HT-29 (cell line): ENCODE data around the gene TIAM1. TPM values are rescaled to one million over a fixed set of nuclear protein-coding genes. Genes with fewer than 3 reads are reported as not detected.

Source experiments
- DNase-seq: peaks from one replicate; pipeline ENCODE4 v3.0.0-alpha.2; 2015; ENCODE audit warnings: low spot score
- total RNA-seq: library from RNA; depleted of rRNA; stranded (reverse); fragments of >200 nt; shearing (Covaris generic); gene quantifications from 2 replicates; pipeline ENCODE4 v1.2.3, GENCODE V29; 2014

The TIAM1 gene
- total RNA-seq, 1 experiment from 2014 or later, result not detected

DNA sequence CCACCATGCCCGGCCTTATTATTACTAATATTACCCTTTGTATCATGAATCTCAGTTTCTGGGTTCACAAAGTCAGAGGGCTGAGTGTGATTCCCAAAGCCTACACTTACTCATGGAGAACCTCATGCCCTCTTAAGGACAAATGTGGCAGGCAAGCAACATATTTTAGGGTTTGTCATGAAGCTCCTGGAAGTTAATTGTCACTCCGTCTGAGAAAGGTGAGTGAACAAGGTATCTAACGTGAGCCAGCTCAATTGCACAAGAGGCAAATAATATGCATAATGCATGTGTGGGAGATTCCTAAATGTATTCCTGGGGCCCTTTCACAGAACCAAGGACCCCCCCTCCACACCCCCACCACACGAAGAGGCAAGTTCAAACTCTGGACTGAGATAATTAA lies 10.1 kb upstream of the TIAM1 start:
- DNase-seq, result no peak

DNA sequence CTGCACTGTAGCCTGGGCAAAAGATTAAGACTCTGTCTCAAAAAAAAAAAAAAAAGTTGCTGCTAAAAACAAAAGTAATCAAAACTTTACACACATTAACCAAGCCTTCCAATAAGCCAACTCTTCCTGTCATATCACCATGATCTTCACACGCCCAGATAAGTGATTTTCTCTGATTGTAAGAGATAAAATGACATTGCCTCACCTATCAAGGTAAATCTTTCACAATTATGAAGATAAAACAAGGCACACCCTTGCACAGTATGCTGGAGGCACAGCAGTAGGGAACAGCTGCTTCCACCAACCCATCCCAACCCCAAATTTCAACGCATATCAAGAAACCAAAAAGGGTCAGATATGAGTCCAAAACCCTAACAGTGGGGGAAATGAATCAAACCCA lies 8.8 kb upstream of the TIAM1 start:
- no peak for DNase-seq

GRCh38 chr21:31351960-31352359 lies 7.9 kb upstream of the TIAM1 start:
- no peak for DNase-seq

DNA sequence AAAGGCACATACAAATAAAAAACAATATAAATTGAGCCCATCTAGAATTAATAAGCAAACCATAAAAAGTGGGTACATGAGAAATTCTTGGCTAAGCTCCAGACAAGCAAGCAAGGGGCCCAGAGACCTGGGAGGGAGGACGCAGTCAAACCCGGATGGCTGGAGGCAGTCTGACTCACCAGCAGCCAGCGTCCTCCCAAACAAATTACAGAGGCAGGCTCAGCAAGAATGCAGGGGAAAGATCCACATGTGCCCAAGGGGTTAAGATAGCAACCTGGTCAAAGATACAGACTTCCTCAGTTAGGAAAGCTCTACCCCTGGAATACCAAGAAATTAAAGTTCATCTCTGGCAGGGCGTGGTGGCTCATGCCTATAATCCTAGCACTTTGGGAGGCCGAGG lies 7.4 kb upstream of the TIAM1 start:
- DNase-seq, result no peak

DNA sequence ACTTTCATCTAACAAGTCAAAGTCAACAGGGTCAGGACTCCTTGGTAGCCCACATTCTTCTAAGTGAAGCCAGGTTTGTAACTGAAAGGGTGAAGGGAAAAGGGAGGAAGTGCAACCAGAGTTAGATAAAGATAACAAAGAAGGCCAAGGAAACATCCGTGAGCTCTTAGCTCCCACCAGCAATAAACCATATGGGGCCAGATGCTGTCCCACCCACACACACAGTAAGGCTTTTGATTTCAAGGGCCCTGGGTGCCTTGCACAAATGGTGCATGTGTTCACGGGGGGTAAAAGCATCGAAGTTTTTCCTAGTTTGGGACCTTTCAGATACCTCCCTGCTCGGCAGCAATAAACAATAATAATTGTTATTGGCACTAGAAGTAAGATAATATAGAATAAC lies 5.1 kb upstream of the TIAM1 start:
- no peak for DNase-seq

GRCh38 chr21:31348188-31348587 lies 4.1 kb upstream of the TIAM1 start:
- DNase-seq, result no peak

GRCh38 chr21:31347435-31348032 lies 3.5 kb upstream of the TIAM1 start:
- DNase-seq, result peak; percentile 19

- no peak for DNase-seq
Observed at GRCh38 chr21:31346256-31346821, 2.3 kb upstream of the TIAM1 start.

GRCh38 chr21:31345136-31345535 lies 1.1 kb upstream of the TIAM1 start:
- no peak for DNase-seq

DNA sequence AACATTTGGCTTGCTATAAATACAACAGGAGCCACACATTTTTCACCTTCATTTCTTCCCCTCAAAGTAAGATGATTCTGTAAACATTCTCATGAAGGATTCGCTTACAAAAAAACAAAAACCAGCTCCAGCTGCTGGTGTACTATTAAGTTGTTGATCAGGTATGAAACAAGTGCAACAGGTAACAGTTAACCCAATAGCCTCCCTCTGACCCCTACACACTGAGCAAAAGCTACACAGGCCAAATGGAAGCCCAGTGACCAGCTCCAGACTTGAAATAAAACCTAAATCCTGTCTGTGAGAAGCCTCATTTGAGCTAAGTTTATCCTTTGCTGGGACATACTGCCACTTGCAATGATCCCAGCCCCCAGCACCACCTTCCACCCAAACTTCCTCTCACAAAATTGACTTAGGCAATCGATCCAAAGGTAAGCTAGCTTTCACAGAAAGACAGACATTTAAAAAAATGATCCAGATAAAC lies 991 bp downstream of the TIAM1 start:
- no peak for DNase-seq

- DNase-seq, result no peak
Observed at GRCh38 chr21:31342348-31342747, 1.7 kb downstream of the TIAM1 start.

GRCh38 chr21:31340942-31341487 lies 3.0 kb downstream of the TIAM1 start:
- DNase-seq, result no peak

DNA sequence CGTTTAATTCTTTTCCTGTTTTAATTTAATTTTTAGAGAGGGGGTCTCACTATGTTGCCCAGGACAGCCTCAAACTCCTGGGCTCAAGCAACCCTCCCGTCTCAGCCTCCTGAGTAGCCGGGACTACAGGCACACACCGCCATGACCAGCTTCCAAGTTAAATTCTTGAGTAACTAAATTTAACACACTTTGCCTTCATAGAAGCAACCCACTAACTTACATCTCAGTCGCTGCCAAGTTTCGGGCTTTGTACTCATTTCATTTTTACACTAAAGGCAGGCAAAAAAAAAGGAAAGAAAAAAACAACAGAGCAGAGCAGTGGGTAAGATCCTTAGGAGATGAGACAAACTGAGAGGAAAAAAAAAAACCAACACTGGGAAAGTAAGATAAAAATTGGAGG lies 3.5 kb downstream of the TIAM1 start:
- DNase-seq, result no peak

DNA sequence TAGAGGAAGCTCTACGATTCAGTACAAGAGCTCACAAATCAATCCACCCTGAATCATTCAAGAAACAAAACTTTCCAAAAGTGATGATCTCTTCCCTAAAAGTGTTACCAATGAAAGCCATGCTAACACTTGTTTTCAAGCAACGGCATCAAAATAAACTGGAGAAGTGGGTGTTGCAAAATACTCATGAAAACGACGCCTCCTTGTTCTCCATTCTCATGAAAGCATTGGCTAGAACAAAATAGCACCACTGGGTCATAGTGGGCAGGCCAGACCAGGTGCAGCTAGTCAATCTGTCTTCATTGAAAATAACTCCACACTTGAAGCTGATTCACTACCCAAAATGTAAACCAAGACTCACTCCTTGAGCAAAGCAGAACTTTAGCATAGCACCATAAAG lies 4.3 kb downstream of the TIAM1 start:
- DNase-seq, result no peak

- DNase-seq, result no peak
Observed at GRCh38 chr21:31338908-31339368, 5.1 kb downstream of the TIAM1 start.

- DNase-seq, result no peak
Observed at GRCh38 chr21:31337996-31338907, 5.8 kb downstream of the TIAM1 start.

GRCh38 chr21:31337086-31337485 lies 7.0 kb downstream of the TIAM1 start:
- no peak for DNase-seq

DNA sequence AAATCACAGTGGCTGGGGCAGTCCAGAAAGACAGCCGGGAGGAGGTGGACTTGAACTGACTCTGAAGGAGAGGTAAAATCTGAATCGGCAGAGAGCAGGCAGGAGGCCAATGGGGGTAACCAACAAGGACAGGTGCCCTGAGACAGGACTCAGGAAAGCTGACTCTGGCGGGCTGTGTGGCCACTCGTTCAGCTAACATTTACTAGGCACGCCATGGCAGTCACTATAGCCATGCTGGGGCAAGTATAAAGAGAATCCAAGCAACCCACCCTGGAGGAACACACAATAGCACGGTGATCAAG lies 7.4 kb downstream of the TIAM1 start:
- no peak for DNase-seq

GRCh38 chr21:31335957-31336738 lies 7.9 kb downstream of the TIAM1 start:
- DNase-seq, result no peak

DNA sequence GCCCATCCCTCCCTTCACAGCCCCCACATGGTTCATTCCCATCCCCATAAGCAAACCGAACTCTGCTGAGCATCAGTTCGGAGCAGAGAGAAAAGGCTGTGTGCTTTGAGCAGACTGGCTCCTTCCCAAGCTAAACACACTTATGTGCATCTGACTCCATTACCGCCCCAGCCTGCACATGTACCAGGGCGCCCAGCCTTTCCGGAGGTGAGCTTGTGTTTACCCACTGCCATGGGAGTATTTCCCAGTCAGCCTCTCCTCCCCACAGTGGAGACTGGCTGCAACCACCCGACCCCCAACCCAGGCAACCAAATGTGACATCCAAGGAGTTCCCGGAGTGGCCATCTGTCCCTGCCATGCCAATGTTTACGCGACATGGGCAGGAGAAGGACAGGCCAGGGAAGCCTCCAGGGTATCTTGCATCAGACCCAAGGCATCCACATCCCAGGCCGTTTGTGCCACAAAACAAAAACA lies 9.4 kb downstream of the TIAM1 start:
- DNase-seq, result no peak

DNA sequence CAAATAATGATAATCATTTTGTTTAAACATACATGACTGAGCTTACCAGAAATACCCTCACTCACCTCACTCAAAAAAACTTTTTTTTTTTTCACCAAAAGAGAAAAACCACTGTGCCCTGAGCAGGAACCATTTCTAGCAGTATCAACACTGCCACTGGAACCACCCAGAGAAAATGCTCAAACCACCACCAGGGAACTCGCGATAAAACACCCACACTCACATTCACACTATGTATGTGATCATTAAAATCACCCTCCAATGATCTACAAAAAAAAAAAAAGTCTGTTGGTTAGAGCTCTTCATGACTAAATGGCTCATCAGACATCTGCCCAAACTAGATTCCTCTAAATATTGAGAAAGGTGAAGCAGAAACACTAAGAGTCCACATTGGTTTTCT lies 11.5 kb downstream of the TIAM1 start:
- DNase-seq, result no peak

DNA sequence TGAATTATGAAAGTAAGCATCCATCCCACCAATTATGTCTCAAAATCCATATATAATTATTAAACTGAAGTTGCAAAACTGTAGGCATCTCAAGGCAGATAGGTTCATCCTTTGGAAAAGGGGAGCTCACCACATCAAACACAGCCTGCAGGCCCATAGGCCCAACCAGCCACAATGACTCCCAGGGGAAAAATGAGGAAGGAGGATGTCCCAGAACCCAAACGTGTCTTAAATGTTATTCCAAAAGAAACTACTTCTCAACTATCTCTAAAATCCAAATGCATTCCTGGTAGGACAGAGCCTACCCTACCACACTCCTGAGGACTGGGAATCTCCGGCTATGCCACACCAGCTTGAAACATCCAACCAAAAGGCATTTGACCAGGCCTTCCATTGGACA lies 12.8 kb downstream of the TIAM1 start:
- no peak for DNase-seq
